Thyroid gland (tissue), 4 donors: Measurements from ENCODE around the gene EIF4A3.

ENCODE experiments used
- CTCF ChIP-seq, 6 experiments: fragments of 200-600 bp in 3 of 6; fragments of 450-650 bp in 3 of 6; sonication (generic) in 3 of 6; IDR thresholded peaks; one replicate each; pipeline ENCODE4 v1.5.1; 2016 to 2019; ENCODE audit warnings: antibody characterized with exemption in 6 of 6, mild to moderate bottlenecking in 2 of 6, inconsistent platforms in 1 of 6, moderate library complexity in 1 of 6
- POLR2A ChIP-seq, 2 donors: fragments of 450-650 bp; IDR thresholded peaks; one replicate each; pipeline ENCODE4 v1.6.1; 2017; ENCODE audit warnings: antibody characterized with exemption in 2 of 2, mild to moderate bottlenecking in 2 of 2, moderate library complexity in 1 of 2

- TF ChIP-seq CTCF (IDR thresholded peaks at IDR 0.05), result no peak
- no peak for TF ChIP-seq POLR2A (IDR thresholded peaks at IDR 0.05)
These were observed 40.8 kb downstream of the EIF4A3 start for GRCh38 chr17:80106176-80106575.
